SH-SY5Y (cell line): ENCODE results near the gene ATP8A2.

Experiments used
- GATA2 ChIP-seq: IDR thresholded peaks from 2 replicates; pipeline ENCODE4 v1.6.1; 2011; ENCODE audit warnings: mild to moderate bottlenecking, low read depth, low read length
- GATA3 ChIP-seq: IDR thresholded peaks from 2 replicates; pipeline ENCODE4 v1.6.1; 2011; ENCODE audit warnings: low read depth, mild to moderate bottlenecking, low read length, moderate library complexity

- TF ChIP-seq GATA2 (no peak), GATA3 (no peak)
Observed at GRCh38 chr13:25819856-25820530, 448.2 kb downstream of the ATP8A2 start.
